ENCODE results near the gene ACTL6A.

The ACTL6A gene

DNA sequence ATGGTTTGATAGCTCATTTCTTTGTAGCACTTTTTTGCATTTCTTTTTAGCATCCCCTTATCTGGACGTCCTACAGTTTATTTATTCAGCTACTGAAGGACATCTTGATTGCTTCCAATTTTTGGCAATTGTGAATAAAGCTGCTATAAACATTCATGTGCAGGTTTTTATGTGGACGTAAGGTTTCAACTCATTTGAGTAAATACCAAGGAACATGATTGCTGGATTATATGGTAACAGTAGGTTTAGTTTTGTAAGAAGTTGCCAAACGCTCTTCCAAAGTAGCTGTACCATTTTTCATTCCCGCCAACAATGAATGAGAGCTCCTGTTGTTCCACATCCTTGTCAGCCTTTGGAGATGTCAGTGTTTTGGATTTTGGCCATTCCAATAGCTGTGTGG is 29.5 kb upstream of the ACTL6A start:
- DNase-seq (ENCODE audit: extremely low read depth, low read depth) = no peak
- TF ChIP-seq, protein P1, sequence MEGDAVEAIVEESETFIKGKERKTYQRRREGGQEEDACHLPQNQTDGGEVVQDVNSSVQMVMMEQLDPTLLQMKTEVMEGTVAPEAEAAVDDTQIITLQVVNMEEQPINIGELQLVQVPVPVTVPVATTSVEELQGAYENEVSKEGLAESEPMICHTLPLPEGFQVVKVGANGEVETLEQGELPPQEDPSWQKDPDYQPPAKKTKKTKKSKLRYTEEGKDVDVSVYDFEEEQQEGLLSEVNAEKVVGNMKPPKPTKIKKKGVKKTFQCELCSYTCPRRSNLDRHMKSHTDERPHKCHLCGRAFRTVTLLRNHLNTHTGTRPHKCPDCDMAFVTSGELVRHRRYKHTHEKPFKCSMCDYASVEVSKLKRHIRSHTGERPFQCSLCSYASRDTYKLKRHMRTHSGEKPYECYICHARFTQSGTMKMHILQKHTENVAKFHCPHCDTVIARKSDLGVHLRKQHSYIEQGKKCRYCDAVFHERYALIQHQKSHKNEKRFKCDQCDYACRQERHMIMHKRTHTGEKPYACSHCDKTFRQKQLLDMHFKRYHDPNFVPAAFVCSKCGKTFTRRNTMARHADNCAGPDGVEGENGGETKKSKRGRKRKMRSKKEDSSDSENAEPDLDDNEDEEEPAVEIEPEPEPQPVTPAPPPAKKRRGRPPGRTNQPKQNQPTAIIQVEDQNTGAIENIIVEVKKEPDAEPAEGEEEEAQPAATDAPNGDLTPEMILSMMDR (IDR thresholded peaks at IDR 0.05; ENCODE audit: low read depth, low read length) = no peak

DNA sequence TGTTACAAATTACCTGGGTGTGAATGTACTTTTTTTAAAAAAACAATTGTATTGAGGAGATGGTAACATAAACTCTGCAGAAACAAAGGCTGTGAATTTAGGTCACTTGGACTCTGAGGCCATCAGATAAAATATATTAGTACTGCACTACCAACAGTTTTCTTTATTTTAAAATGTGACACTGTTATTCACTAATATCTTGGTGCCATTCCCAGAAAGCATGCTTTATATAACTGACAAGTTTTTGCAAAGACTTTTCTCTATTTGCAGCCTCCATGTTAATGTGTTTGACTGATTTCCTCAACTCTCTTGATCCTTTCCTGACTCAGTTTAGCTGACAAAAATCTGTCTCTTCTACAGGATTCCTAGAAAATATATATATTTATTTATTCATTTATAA is 26.5 kb upstream of the ACTL6A start:
- TF ChIP-seq, protein P1 (IDR thresholded peaks at IDR 0.05; ENCODE audit: low read depth, low read length) = no peak
- DNase-seq (ENCODE audit: extremely low read depth, low read depth) = no peak

DNA sequence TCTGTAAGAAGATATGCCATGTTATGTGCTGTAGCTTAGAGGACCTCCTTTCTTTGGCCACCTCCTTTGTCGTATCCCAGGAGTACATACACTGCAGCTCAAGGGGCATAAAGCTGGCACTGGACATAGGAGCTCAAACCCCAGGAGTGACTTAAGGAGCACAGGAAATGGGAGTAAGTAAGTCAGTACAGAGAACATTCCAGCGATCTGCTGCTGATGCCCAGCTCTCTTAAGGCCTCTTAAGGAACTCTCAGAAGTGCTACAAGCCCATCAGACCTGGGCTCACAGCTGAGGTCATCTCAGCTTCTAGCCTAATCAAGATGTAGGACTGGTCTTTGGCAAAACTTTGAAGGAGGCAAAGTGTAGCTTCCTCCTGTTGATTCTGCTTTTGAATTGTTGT is 21.6 kb upstream of the ACTL6A start:
- DNase-seq (ENCODE audit: extremely low read depth, low read depth) = no peak
- TF ChIP-seq, protein P1 (IDR thresholded peaks at IDR 0.05; ENCODE audit: low read depth, low read length) = no peak

DNA sequence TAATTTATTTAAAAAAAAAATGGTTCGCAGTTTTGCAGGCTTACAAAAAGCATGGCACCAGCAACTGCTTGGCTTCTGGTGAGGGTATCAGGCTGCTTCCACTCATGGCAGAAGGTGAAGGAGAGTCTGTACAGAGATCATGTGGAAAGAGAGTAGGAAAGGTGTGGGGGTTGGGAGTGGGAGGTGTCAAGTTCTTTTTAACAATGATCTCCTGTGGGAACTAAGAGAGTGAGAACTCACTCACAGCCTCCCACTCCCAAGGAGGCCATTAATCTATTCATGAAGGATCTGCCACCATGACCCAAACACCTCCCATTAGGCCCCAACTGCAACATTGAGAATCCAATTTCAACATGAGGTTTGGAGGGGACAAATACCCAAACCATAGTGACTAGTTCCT is 21.1 kb upstream of the ACTL6A start:
- TF ChIP-seq, protein P1 (IDR thresholded peaks at IDR 0.05; ENCODE audit: low read depth, low read length) = no peak
- DNase-seq (ENCODE audit: extremely low read depth, low read depth) = no peak

DNA sequence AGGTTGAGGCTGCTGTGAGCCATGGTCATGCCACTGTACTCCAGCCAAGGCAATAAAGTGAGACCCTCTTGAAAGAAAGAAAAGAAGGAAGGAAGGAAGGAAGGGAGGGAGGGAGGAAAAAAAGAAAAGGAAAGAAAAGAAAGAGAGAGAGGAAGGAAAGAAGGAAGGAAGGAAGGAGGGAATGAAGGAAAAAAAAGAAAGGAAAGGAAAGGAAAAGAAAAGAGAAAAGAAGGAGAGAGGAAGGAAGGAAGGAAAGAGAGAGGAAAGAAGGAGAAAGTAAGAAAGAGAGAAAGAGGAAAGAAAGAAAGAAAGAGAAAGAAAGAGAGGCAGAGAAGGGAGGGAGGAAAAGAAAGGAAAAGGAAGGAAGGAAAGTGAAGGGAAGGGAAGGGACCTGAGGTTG is 20.4 kb upstream of the ACTL6A start:
- TF ChIP-seq, protein P1 (IDR thresholded peaks at IDR 0.05; ENCODE audit: low read depth, low read length) = no peak
- no peak for DNase-seq (ENCODE audit: extremely low read depth, low read depth)

DNA sequence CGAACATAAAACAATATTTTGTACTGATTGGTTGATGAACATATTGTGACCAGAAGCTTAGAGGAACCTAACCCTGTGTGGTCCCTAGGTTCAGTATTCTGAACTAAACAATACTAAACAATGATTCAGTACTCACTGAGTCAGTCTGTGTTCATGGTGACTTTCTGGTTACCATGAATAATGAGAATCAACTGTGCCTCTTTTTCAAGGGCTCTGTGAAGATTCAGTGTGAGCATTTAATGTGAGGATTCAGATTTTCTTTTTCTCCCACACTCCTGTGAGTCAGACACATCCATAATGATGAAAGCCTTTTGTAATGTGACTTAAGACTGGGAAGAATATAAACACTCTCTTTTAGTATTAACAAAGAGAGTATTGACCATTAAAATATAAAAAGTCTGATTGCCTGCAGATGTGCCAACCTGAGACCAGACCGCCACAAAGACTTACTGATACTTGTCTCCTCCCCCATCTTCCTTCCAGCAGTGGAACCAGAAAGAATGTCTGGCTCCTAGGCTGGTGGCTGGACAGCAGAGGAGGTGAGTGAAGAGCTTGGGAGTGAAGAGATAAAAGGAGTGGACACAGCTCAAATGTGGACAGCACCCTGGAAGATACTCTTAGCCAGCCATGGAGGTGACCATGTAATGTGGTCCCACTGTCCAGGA is 17.6 kb upstream of the ACTL6A start:
- TF ChIP-seq, protein P1 (IDR thresholded peaks at IDR 0.05; ENCODE audit: low read depth, low read length) = no peak
- peak; percentile 43 for DNase-seq (ENCODE audit: extremely low read depth, low read depth)

DNA sequence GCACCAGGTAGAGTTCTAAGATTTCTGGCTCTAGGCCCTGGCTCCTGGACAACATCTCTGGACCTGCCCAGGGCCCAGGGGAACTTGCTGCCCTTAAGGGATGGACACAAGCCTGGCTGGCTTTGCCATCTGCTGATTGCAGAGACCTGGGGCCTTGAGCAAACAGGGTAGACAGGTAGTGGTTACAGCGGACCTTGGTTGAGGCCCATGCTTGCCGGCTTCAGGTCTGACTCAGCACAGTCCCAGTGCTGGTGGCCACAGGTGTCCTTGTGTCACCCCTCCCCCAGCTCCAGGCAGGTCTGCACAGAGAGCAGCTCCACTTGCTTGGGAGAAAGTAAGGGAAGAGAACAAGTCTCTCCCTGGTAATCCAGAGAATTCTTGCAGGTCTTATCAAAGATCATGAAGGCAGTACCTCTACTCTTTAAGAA is 15.9 kb upstream of the ACTL6A start:
- TF ChIP-seq, protein P1 (IDR thresholded peaks at IDR 0.05; ENCODE audit: low read depth, low read length) = no peak
- no peak for DNase-seq (ENCODE audit: extremely low read depth, low read depth)

All from AG09319 (cell line).